Activated naive CD4-positive, alpha-beta T cell treated with anti-CD3 and anti-CD28 coated beads, Interleukin-2, amount 50 U/mL, for 72 hours (primary cell): ENCODE results near the gene C19orf67. TPM values are rescaled to one million over a fixed set of nuclear protein-coding genes. Genes with fewer than 3 reads are reported as not detected.

Experiments used
- ATAC-seq, 2 donors: fragments of 150-1000 bp; cut with Tn5 transposase; 2 replicates each; pipeline ENCODE4 v1.10.0; 2021; ENCODE audit warnings: mild to moderate bottlenecking in 2 of 2, moderate library complexity in 2 of 2
- DNase-seq, 2 donors: peaks; one replicate each; pipeline ENCODE4 v3.0.0; 2021 to 2022; ENCODE audit warnings: low spot score in 2 of 2
- H3K27ac Mint-ChIP-seq, 2 donors: one replicate each; pipeline ENCODE4 v1.8.0; 2022; ENCODE audit warnings: mild to moderate bottlenecking in 2 of 2, mixed read lengths in 2 of 2
- H3K36me3 Mint-ChIP-seq, 2 donors: one replicate each; pipeline ENCODE4 v1.8.0; 2022; ENCODE audit warnings: mixed read lengths in 2 of 2
- H3K9me3 Mint-ChIP-seq, 2 donors: one replicate each; pipeline ENCODE4 v1.8.0; 2022; ENCODE audit warnings: mixed read lengths in 2 of 2
- total RNA-seq, 2 donors: library from RNA; stranded (reverse); gene quantifications; one replicate each; pipeline ENCODE4 v1.2.3, GENCODE V29; 2022

Gene C19orf67
- total RNA-seq, 2 donors from 2014 or later: not detected

DNA sequence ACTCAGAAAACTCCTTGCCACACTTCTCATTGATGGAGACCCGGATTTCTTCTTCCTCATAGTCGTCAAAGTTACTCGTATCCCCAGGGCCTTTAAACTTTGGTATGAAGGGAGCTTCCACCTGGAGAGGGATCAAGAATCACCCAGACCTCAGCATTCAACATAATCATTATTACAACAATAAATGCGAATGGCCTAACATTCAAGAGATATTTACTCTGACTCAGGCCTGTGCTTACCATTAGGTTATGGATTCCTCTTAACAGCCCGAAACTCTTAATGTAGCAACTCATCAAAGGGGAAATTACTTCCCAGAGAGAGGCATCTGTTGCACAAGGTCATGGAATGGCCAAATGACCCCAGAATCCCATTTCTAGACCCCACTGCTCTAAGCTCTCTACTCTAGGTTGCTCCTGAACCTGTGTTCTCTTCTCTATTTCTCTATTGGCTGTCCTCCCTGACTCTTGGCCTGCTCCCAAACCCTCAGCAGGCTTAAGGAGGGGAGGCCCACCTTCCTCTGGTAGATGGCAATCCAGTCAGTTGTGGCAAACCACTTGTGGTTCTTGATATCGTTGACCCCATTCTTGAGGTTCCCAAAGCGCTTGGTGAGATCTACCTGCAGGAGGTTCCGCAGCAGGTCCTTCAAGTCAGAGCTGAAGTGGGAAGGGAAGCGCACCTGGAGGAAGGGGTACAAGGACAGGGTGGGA is 7.7 kb upstream of the C19orf67 start:
- Mint-ChIP-seq H3K9me3 (peaks cover 3 to 7% of the 10 kb centered on the region in 2 donors), H3K27ac (no peak overlapping the region)

DNA sequence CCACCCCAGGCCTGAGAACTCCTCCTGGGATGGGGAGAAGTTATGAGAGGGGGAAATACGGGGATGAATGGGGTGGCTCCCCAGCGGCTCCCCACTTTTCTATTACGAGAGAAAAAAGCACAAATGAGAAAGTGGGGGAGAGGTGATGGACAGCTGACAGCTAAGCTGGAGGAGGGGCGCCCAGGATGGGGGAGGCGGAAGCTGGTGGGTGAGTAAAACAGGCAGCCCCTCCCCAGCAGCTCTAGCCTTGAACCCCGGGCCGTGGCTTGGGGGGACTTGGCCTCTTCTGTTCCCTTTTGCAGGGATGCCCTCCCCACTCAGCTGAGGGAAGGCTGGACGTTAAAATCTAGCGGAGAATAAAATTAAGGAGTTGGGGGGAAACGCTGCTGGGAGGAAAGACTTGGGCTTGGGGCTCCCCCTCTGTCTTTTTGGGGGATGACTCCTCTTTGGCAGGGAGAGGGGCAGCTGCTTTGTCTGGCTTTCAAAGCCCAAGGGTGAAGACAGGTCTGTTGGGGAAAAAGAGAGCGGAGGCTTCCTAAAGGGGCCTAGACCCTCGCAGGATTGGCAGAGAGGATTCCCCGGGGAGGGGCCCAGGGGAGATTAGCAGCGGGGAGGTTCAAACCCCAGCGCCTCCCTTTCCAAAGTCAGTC is 6.4 kb upstream of the C19orf67 start:
- H3K27ac Mint-ChIP-seq: peak overlapping the region; percentile 63 to 99
- peak in 1 of 2 donors; percentile 19 for ATAC-seq
- DNase-seq: no peak
- H3K9me3 Mint-ChIP-seq: peaks cover 3 to 7% of the 10 kb centered on the region in 2 donors
- H3K36me3 Mint-ChIP-seq: peaks cover 12 to 32% of the 10 kb centered on the region in 2 donors

More for the DNA sequence above, 7.7 kb upstream of the C19orf67 start:
- peaks cover 8 to 32% of the 10 kb centered on the region in 2 donors for H3K36me3 Mint-ChIP-seq
- no peak for ATAC-seq
- no peak for DNase-seq

DNA sequence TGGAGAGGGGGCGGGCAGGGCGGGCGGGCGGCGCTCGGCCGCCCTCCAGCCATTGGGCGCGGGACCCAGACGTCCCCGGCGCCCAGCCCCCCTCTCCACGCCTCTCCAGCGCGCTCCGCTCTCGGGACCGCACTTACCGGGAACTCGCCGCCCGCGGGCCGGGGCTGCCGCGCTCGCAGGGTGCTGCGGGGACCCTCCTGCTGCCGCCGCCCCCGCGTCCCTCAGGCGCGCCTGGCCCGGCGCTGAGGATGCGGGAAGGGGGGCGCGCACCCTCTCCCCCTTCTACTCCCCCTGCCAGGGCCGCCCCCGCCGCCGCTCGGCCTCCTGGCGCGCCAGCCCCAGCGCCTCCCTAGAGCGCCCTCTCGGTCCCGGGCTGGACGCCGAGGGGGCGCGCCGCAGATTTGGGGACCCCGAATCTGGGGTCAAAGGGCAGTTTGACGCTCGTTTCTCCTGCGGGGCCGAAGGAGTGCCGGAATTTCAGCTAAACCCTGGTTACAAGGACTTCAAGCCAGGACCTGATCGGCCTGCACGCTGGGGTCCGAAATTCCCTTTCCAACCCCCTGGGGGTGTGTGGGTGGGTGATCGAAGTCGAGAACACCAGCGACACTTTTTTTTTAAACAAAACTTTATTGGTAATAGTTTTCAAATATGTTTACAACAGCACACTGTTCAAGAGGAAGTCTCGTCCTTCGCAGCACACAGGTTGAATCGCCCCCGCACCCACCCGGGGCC is 5.7 kb upstream of the C19orf67 start:
- H3K9me3 Mint-ChIP-seq: peaks cover 3 to 7% of the 10 kb centered on the region in 2 donors
- peaks cover 12 to 32% of the 10 kb centered on the region in 2 donors for H3K36me3 Mint-ChIP-seq
- peak overlapping the region; percentile 63 to 99 for H3K27ac Mint-ChIP-seq
- peak; percentile 74 to 86 for ATAC-seq
- peak; percentile 73 to 77 for DNase-seq

- peak within 1 kb of the TSS; percentile 63 to 99 for H3K27ac Mint-ChIP-seq
- ATAC-seq (peak; percentile 59 to 67), DNase-seq (peak; percentile 63 to 66)
- H3K9me3 Mint-ChIP-seq: peaks cover 3 to 7% of the 10 kb centered on the region in 2 donors
- peaks cover 12 to 32% of the 10 kb centered on the region in 2 donors for H3K36me3 Mint-ChIP-seq
These were observed 5.0 kb upstream of the C19orf67 start, which contains the start of gene SAMD1 for GRCh38 chr19:14090509-14091080. Gene SAMD1, minus strand, starts transcription at chr19:14090751.

DNA sequence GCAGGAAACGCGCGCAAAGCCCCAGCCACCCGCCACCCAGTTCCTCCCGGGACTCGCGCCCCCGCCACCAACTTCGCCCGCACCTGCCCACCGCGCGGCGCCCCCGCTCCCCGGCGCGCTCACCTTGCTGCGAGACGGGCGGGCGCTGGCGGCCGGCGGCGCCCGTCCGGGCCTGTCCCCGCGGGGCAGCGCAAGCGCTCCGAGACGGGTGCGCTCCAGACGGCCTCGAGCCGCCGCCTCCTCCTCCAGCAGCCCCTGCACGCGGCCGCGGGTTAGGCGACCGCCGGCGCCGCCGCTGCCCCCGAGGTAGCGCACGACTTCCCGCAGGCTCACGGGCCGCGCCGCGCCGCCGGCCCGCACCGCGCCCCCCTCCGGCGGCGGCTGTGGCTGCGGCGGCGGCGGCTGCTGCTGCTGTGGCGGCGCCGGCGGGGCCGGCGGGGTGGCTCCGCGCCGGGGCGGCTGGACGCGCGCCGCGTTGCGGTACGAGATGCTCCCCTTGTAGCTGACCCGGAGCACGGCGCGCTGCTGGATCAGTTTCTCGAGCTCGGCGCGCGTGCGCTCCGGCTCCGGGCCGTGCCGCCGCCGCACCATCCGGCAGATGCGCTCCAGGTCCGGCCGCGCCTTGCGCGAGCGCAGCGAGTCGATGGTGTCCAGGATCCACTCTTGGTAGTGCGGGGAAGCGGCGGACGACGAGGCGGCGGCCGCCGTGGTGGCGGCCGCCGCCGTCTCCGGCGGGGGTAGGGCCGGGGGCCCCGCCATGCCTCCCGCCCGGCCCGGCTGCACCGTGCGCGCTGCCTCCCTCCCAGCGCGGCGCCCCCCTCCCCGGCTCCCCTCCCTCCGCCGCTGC is 4.3 kb upstream of the C19orf67 start:
- Mint-ChIP-seq H3K36me3 (peaks cover 12 to 31% of the 10 kb centered on the region in 2 donors), H3K9me3 (peaks cover 3 to 7% of the 10 kb centered on the region in 2 donors)
- DNase-seq: peak; percentile 54 to 65

DNA sequence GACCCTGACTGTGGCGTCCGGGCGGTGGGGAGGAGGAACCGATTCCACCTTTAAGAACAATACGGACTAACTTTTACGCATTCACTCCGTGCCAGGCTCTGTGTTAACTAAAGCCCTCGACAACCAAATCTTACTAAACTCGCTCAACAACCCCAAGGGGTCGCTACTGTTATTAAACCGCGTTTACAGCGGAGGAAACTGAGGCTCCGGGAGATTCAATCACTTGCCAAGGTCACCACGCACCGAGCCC is 3.8 kb upstream of the C19orf67 start:
- ATAC-seq (no peak), DNase-seq (no peak)
- no peak overlapping the region for H3K27ac Mint-ChIP-seq
- peaks cover 12 to 26% of the 10 kb centered on the region in 2 donors for H3K36me3 Mint-ChIP-seq
- peaks cover 3 to 7% of the 10 kb centered on the region in 2 donors for H3K9me3 Mint-ChIP-seq

More for the DNA sequence above, 4.3 kb upstream of the C19orf67 start:
- peak; percentile 16 to 23 for ATAC-seq
- H3K27ac Mint-ChIP-seq: no peak overlapping the region

- Mint-ChIP-seq H3K36me3 (peaks cover 12 to 26% of the 10 kb centered on the region in 2 donors), H3K27ac (no peak overlapping the region), H3K9me3 (peaks cover 3 to 7% of the 10 kb centered on the region in 2 donors)
- DNase-seq (no peak), ATAC-seq (no peak)
These were observed 3.2 kb upstream of the C19orf67 start for GRCh38 chr19:14088634-14089411.

- Mint-ChIP-seq H3K36me3 (peaks cover 6 to 15% of the 10 kb centered on the region in 2 donors), H3K9me3 (no peaks in the 10 kb centered on the region), H3K27ac (no peak overlapping the region)
- DNase-seq (no peak), ATAC-seq (no peak)
These were observed 515 bp upstream of the C19orf67 start for GRCh38 chr19:14086098-14086497.

GRCh38 chr19:14082675-14082960 is 3.0 kb downstream of the C19orf67 start:
- no peak for ATAC-seq
- Mint-ChIP-seq H3K9me3 (no peaks in the 10 kb centered on the region), H3K27ac (peak overlapping the region in 1 of 2 donors; percentile 89), H3K36me3 (peaks cover 0 to 5% of the 10 kb centered on the region in 2 donors)
- DNase-seq: no peak

DNA sequence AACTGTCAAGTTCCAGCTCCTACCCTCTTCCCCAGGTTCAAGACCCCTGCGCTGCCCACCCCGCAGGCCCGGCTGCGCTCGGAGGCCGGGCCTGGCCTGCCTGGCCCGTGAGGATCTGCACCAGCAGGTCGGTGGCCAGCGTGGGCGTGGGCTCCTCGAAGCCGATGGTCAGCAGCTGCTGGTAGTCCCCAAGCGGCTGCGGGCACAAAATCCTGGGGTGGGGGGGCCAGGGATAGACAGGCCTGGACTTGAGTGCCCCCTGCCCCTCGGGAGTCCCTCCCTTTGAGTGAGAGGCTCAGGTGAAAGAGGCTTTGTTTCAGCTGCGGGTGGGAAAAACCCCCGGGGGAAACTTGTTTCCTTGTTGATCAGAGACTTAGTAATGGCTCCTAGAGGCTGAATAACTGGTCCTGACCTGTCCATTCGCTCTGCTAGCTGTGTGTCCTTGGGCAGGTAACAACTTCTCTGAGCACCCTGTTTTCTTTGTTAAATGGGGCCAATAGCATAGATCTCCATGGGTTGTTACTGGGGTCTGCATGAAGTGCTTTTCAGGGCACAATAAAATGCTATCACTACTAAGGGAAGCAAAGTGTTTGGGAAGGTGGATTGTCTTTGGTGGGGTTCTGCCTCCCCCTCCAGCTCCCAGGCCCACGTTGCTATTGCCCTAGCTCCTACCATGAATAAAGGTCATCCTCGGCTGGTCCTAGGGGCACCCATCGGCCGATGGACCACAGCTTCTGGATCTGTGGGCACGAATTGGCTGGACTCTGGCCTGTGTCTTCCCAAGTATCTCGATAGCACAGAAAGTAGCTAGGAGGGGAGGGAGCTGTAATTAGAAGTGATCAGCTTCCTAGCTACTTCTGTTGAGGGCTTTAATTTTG is 3.5 kb downstream of the C19orf67 start:
- ATAC-seq (peak in 1 of 2 donors; percentile 15), DNase-seq (peak in 1 of 2 donors; percentile 61)
- Mint-ChIP-seq H3K36me3 (peaks cover 0 to 5% of the 10 kb centered on the region in 2 donors), H3K27ac (peak overlapping the region in 1 of 2 donors; percentile 89), H3K9me3 (no peaks in the 10 kb centered on the region)

DNA sequence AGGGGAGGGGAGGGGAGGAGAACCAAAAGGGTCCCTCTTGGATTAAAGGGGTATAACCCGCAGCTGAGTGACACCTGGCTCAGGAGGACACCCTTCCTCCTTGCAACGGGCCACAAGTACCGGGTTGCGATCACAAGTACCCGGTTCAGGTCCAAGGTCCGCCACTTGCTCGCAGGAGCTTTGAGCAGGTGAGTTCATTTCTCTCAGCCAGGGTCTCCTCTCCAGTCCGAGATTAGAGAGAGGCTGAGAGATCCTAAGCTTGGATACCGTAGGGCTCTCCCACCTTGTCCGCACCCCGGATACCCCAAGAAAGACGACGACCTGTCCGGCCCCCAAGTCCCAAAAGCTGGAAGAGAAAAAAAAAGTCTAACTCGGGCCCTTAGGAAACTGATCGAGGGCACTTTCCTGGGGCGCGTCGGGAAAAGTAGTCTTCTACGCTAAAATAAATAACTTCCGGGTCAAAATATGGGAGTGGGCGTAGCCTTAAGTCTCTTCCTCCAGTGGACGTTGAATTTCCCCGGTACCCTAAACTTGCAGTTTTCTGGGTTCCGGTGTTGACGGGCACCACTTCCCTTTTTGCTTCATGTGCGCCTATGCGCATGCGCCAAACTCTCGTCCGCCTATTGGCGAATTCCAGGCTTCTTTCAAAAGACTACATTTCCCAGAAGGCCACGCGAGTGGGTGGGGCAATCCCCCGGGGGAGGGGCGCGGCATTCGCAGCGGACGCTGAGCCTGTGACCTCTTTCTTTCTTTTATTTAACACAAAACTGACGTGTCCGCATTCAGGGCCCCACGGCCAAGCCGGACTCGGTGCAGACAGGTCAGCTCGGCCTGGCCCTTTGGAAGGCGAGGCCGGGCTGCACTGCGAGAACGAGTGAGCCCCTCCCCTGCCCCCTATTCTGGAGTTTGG is 4.4 kb downstream of the C19orf67 start:
- ATAC-seq (peak; percentile 95 to 97), DNase-seq (peak; percentile 99 to 100)
- no peaks in the 10 kb centered on the region for H3K9me3 Mint-ChIP-seq
- peak overlapping the region; percentile 89 to 95 for H3K27ac Mint-ChIP-seq
- H3K36me3 Mint-ChIP-seq: peaks cover 0 to 5% of the 10 kb centered on the region in 2 donors

DNA sequence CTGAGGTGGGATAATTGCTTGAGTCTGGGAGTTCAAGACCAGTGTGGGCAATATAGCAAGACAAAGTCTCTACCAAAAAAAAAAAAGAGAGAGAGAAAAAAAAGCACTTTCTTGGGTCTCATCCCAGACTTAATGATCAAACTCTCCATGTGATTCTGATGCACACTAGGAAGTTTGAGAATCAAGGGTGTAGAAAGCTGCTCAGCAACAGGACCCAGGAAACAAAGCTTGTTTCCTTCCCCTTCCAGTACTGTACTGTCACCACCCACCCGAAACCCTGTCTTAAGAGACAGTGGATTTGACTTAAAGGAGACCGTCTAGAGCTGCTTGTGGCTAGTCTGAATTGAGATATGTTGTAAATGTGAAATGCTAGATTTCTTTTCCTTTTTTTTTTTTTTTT is 7.2 kb downstream of the C19orf67 start:
- DNase-seq: no peak
- no peak for ATAC-seq
- H3K36me3 Mint-ChIP-seq: peaks cover 0 to 5% of the 10 kb centered on the region in 2 donors

GRCh38 chr19:14073925-14074838 is 11.4 kb downstream of the C19orf67 start:
- Mint-ChIP-seq H3K27ac (peak overlapping the region; percentile 20 to 84), H3K36me3 (no peaks in the 10 kb centered on the region), H3K9me3 (no peaks in the 10 kb centered on the region)
- peak; percentile 45 to 68 for DNase-seq
- peak; percentile 16 to 29 for ATAC-seq

More for the DNA sequence above, 7.2 kb downstream of the C19orf67 start:
- Mint-ChIP-seq H3K27ac (no peak overlapping the region), H3K9me3 (no peaks in the 10 kb centered on the region)
